K562 treated with DMSO at 1 percent for 24 hours (cell line): Measurements from ENCODE around the gene DEFB113. TPM values are rescaled to one million over a fixed set of nuclear protein-coding genes. Genes with fewer than 3 reads are reported as not detected.

Experiments used
- total RNA-seq: library from RNA; unstranded; fragments of 300-600 nt; gene quantifications from 2 replicates; pipeline ENCODE4 v1.2.3, GENCODE V29; 2022; ENCODE audit warnings: low read depth; ENCODE audit not compliant: insufficient read depth

Gene DEFB113
- total RNA-seq = not detected in 2 replicates

GRCh38 chr6:49969605-49970004 is at the start of gene DEFB113:
DEFB113 (minus strand) TSS chr6:49969625; CDS start chr6:49969625, 0 bp downstream.

GRCh38 chr6:49964064-49964463 is 5.4 kb downstream of the DEFB113 start, which contains the start of gene DEFB114:
DEFB114 (minus strand) TSS chr6:49964164; CDS start chr6:49964105, 59 bp downstream.

Other genes starting within 250 kb of the DEFB113 start
- gene CRISP3, start 225.2 kb downstream of the DEFB113 start, total RNA-seq = 0.39 and 1.7 TPM in 2 replicates
- not detected in 2 replicates for gene PGK2, start 182.3 kb downstream of the DEFB113 start, total RNA-seq
- not detected in 2 replicates for gene CRISP1, start 103.1 kb downstream of the DEFB113 start, total RNA-seq
- not detected in 2 replicates for gene DEFB114, start 5.5 kb downstream of the DEFB113 start, total RNA-seq
- gene DEFB110, start 52.4 kb upstream of the DEFB113 start, total RNA-seq = not detected in 2 replicates
- not detected in 2 replicates for gene DEFB112, start 80.3 kb upstream of the DEFB113 start, total RNA-seq